SK-N-SH (cell line): ENCODE measurements around the gene MS4A18. TPM values are rescaled to one million over a fixed set of nuclear protein-coding genes. Genes with fewer than 3 reads are reported as not detected.

Experiments
- CTCF ChIA-PET: fragments of 300-600, 350-600 bp; formaldehyde crosslinking; extraction: SDS; loops from one replicate; lab custom pipeline; 2021; lab: Yijun Ruan, JAX
- POLR2A ChIA-PET: fragments of 350-600 bp; sonication (Branson Sonifier 250); formaldehyde crosslinking; extraction: SDS; loops from one replicate; lab custom pipeline; 2020; ENCODE audit warnings: antibody characterized with exemption, inconsistent platforms; lab: Yijun Ruan, JAX
- DNase-seq: peaks from one replicate; pipeline ENCODE4 v3.0.0; 2012
- H2AFZ ChIP-seq: fragments of 200-600 bp; sonication (generic); 2 replicates; pipeline ENCODE4 v1.8.1; 2016; ENCODE audit warnings: antibody characterized with exemption, mild to moderate bottlenecking, low read depth
- H3F3A ChIP-seq: fragments of 200-600 bp; sonication (generic); replicated peaks from 2 replicates; pipeline ENCODE3; 2016; ENCODE audit warnings: antibody characterized with exemption, mild to moderate bottlenecking; ENCODE audit not compliant: insufficient read depth
- H3K27ac ChIP-seq, 2 experiments: fragments of 200-500 bp in 1 of 2; fragments of 200-600 bp in 1 of 2; sonication (Bioruptor generic) in 1 of 2; sonication (generic), shearing (Covaris generic) in 1 of 2; 2 replicates each; pipeline versions ENCODE4 v1.5.1 to v1.6.1; 2014 to 2016; ENCODE audit warnings: low read depth in 2 of 2, inconsistent platforms in 1 of 2, low read length in 1 of 2, mild to moderate bottlenecking in 1 of 2, mixed read lengths in 1 of 2
- H3K27me3 ChIP-seq: fragments of 200-600 bp; sonication (generic), shearing (Covaris generic); 2 replicates; pipeline ENCODE4 v1.6.1; 2016; ENCODE audit warnings: mixed run types; ENCODE audit not compliant: insufficient read depth
- H3K36me3 ChIP-seq, 2 experiments: fragments of 200-500 bp in 1 of 2; fragments of 200-600 bp in 1 of 2; sonication (Bioruptor generic) in 1 of 2; sonication (generic) in 1 of 2; replicated peaks in 1 of 2; 2 replicates each; pipeline versions ENCODE3 to v1.5.1; 2014 to 2016; ENCODE audit warnings: low read length in 1 of 2, mild to moderate bottlenecking in 1 of 2; ENCODE audit not compliant: insufficient read depth in 2 of 2, control insufficient read depth in 1 of 2
- H3K4me1 ChIP-seq, 2 experiments: fragments of 200-500 bp in 1 of 2; fragments of 200-600 bp in 1 of 2; sonication (Bioruptor generic) in 1 of 2; sonication (generic), shearing (Covaris generic) in 1 of 2; 2 replicates each; pipeline versions ENCODE4 v1.5.1 to v1.6.1; 2014 to 2016; ENCODE audit warnings: low read depth in 1 of 2, low read length in 1 of 2, mixed run types in 1 of 2; ENCODE audit not compliant: insufficient read depth in 2 of 2, control insufficient read depth in 1 of 2
- H3K4me2 ChIP-seq: fragments of 200-600 bp; sonication (generic), shearing (Covaris generic); 2 replicates; pipeline ENCODE4 v1.6.1; 2017; ENCODE audit warnings: mixed run types
- H3K4me3 ChIP-seq, 2 experiments: fragments of 200-500 bp in 1 of 2; fragments of 200-600 bp in 1 of 2; sonication (Bioruptor generic) in 1 of 2; sonication (generic), shearing (Covaris generic) in 1 of 2; 2 replicates each; pipeline versions ENCODE4 v1.5.1 to v1.8.1; 2014 to 2016; ENCODE audit warnings: low read depth in 2 of 2, inconsistent platforms in 1 of 2, low read length in 1 of 2, mild to moderate bottlenecking in 1 of 2, mixed read lengths in 1 of 2, moderate library complexity in 1 of 2
- H3K79me2 ChIP-seq: fragments of 200-600 bp; sonication (generic); 2 replicates; pipeline ENCODE4 v1.8.1; 2017; ENCODE audit warnings: mild to moderate bottlenecking; ENCODE audit not compliant: insufficient read depth
- H3K9ac ChIP-seq: fragments of 200-600 bp; sonication (generic); 2 replicates; pipeline ENCODE4 v1.6.1; 2017; ENCODE audit warnings: mixed run types
- H3K9me2 ChIP-seq: fragments of 200-600 bp; sonication (generic); 2 replicates; pipeline ENCODE4 v1.6.1; 2017; ENCODE audit warnings: mixed run types
- H3K9me3 ChIP-seq: fragments of 200-600 bp; sonication (generic); 2 replicates; pipeline ENCODE4 v1.6.1; 2017; ENCODE audit warnings: mixed run types, mild to moderate bottlenecking, moderate library complexity
- H4K20me1 ChIP-seq: fragments of 200-600 bp; sonication (generic); 2 replicates; pipeline ENCODE4 v1.6.1; 2017; ENCODE audit warnings: mild to moderate bottlenecking, mixed run types; ENCODE audit not compliant: insufficient read depth
- CHD2 ChIP-seq: fragments of 150-350 bp; IDR thresholded peaks from 2 replicates; pipeline ENCODE4 v1.6.1; 2018; ENCODE audit warnings: low read length; ENCODE audit not compliant: partially characterized antibody
- ELF1 ChIP-seq: IDR thresholded peaks from 2 replicates; pipeline ENCODE4 v1.4.0; 2012
- EP300 ChIP-seq, 2 experiments: IDR thresholded peaks; 2 replicates each; pipeline versions ENCODE4 v1.4.0 to v1.6.1; 2012; ENCODE audit warnings: borderline replicate concordance in 1 of 2, low read depth in 1 of 2, low read length in 1 of 2
- FOSL2 ChIP-seq: IDR thresholded peaks from 2 replicates; pipeline ENCODE4 v1.4.0; 2012; ENCODE audit warnings: low read depth, mild to moderate bottlenecking, moderate library complexity, borderline replicate concordance
- FOXJ3 ChIP-seq: sonication (generic); formaldehyde crosslinking; IDR thresholded peaks from 2 replicates; pipeline ENCODE4 v1.5.1; 2020; ENCODE audit warnings: mild to moderate bottlenecking, missing genetic modification reagents
- FOXM1 ChIP-seq: IDR thresholded peaks from 2 replicates; pipeline ENCODE4 v1.4.0; 2012; ENCODE audit warnings: low read depth, mild to moderate bottlenecking
- GABPA ChIP-seq: IDR thresholded peaks from 2 replicates; pipeline ENCODE4 v1.4.0; 2012; ENCODE audit warnings: low read depth, mild to moderate bottlenecking
- GATA2 ChIP-seq: sonication (generic); formaldehyde crosslinking; IDR thresholded peaks from 2 replicates; pipeline ENCODE4 v1.5.0; 2020; ENCODE audit warnings: mild to moderate bottlenecking, missing genetic modification reagents
- JUND ChIP-seq: IDR thresholded peaks from 2 replicates; pipeline ENCODE4 v1.4.0; 2012
- MAX ChIP-seq: IDR thresholded peaks from 2 replicates; pipeline ENCODE4 v1.4.0; 2012; ENCODE audit warnings: low read depth
- MEF2A ChIP-seq: IDR thresholded peaks from 2 replicates; pipeline ENCODE4 v1.4.0; 2012; ENCODE audit warnings: low read depth, borderline replicate concordance
- MXI1 ChIP-seq: IDR thresholded peaks from 2 replicates; pipeline ENCODE4 v1.6.1; 2012; ENCODE audit warnings: mild to moderate bottlenecking, low read depth, low read length, improper control_type of control experiment
- RAD21 ChIP-seq: IDR thresholded peaks from 2 replicates; pipeline ENCODE4 v1.6.1; 2012; ENCODE audit warnings: mild to moderate bottlenecking, low read length
- REST ChIP-seq: IDR thresholded peaks from 2 replicates; pipeline ENCODE4 v1.6.1; 2012; ENCODE audit warnings: mild to moderate bottlenecking, low read depth, low read length, moderate library complexity
- SMC3 ChIP-seq: IDR thresholded peaks from 2 replicates; pipeline ENCODE4 v1.6.1; 2012; ENCODE audit warnings: low read depth, low read length, improper control_type of control experiment
- TAF1 ChIP-seq: IDR thresholded peaks from 2 replicates; pipeline ENCODE4 v1.6.1; 2012; ENCODE audit warnings: low read depth, mild to moderate bottlenecking, low read length, moderate library complexity, borderline replicate concordance
- TCF12 ChIP-seq: IDR thresholded peaks from 2 replicates; pipeline ENCODE4 v1.4.0; 2012
- USF1 ChIP-seq: IDR thresholded peaks from 2 replicates; pipeline ENCODE4 v1.4.0; 2012; ENCODE audit warnings: low read depth, borderline replicate concordance
- USF2 ChIP-seq: fragments of 150-350 bp; IDR thresholded peaks from 2 replicates; pipeline ENCODE4 v1.6.1; 2017; ENCODE audit warnings: antibody characterized with exemption, low read length, low read depth, borderline replicate concordance
- ZBTB33 ChIP-seq: IDR thresholded peaks from 2 replicates; pipeline ENCODE4 v1.4.0; 2012; ENCODE audit warnings: low read depth, borderline replicate concordance
- whole genome bisulfite sequencing: methylation state at CpG from one replicate; pipeline ENCODE4 v1.1.6; 2017; ENCODE audit warnings: low lambda C conversion rate; 5-methylcytosine and 5-hydroxymethylcytosine counted together
- polyA plus RNA-seq, 3 experiments: library from polyadenylated mRNA; depleted of rRNA; stranded (reverse); fragments of >200 nt; gene quantifications; 2 replicates each; pipeline ENCODE4 v1.2.3, GENCODE V29; 2012

The MS4A18 gene
- polyA plus RNA-seq, 1 of the 3 experiments (the other 2 are of a cell fraction), result not detected

GRCh38 chr11:60775420-60775961 lies 51.0 kb downstream of the MS4A18 start (continued):
- TF ChIP-seq REST (no peak), MEF2A (no peak), FOXJ3 (CRISPR knock-in tag) (no peak), MXI1 (peak; percentile 32; the same call in 1 of the 2 replicates), ZBTB33 (no peak), ELF1 (no peak), FOSL2 (0 out of 2 replicates have a peak, but pooled peaks have one; percentile 30), TAF1 (no peak), USF1 (no peak), JUND (no peak), FOXM1 (no peak), MAX (no peak), RAD21 (peak; percentile 83)
- TF ChIP-seq, all 33 proteins: peak for 5

- no peaks in the 10 kb centered on the region for H3K9me2 ChIP-seq
- H3F3A ChIP-seq, result no peaks in the 10 kb centered on the region
- no peak overlapping the region for H3K27ac ChIP-seq
- no peak overlapping the region for H3K9ac ChIP-seq
- 74% methylated on average over 3 of the region's 4 CpGs for WGBS
- no peaks in the 10 kb centered on the region for H3K9me3 ChIP-seq
- no peak overlapping the region for H2AFZ ChIP-seq
- POLR2A ChIA-PET, result no interaction called here
- H4K20me1 ChIP-seq, result no peaks in the 10 kb centered on the region
- no peak overlapping the region for H3K4me3 ChIP-seq
- no peak for DNase-seq
- H3K4me2 ChIP-seq, result no peak overlapping the region
- H3K36me3 ChIP-seq, result no peaks in the 10 kb centered on the region
- CTCF ChIA-PET, result interaction anchor here (0.8 to 7.3 kb wide), 16 partner anchors 10 to 353 kb away, joined by 3 to 67 read pairs (median 10); partner anchors contain the start of genes PTGDR2 and TMEM109
- H3K4me1 ChIP-seq, result peaks cover 3 to 6% of the 10 kb centered on the region in 2 experiments; a peak in 2 of 4 replicates
- no peaks in the 10 kb centered on the region for H3K79me2 ChIP-seq
- no peaks in the 10 kb centered on the region for H3K27me3 ChIP-seq
- TF ChIP-seq CHD2 (no peak), RAD21 (no peak), EP300 (IDR thresholded peaks at IDR 0.05; ENCODE audit: borderline replicate concordance in 1 of 2, low read depth in 1 of 2, low read length in 1 of 2) (no peak), TCF12 (no peak), REST (no peak), USF2 (no peak), MXI1 (no peak), GATA2 (CRISPR knock-in tag) (no peak), SMC3 (no peak), MEF2A (no peak), GABPA (no peak)
Measured at GRCh38 chr11:60776167-60776566, 51.6 kb downstream of the MS4A18 start.
